Fibroblast of villous mesenchyme (primary cell): ENCODE results near the gene XPOT. TPM values are rescaled to one million over a fixed set of nuclear protein-coding genes. Genes with fewer than 3 reads are reported as not detected.

Experiments
- DNase-seq: peaks from one replicate; pipeline ENCODE4 v3.0.0-alpha.2; 2010; ENCODE audit warnings: low read depth
- H3K4me3 ChIP-seq: 2 replicates; pipeline ENCODE4 v1.5.1; 2011; ENCODE audit warnings: low read depth, mild to moderate bottlenecking, low read length
- total RNA-seq: library from RNA; depleted of rRNA; stranded (reverse); fragments of >200 nt; gene quantifications from 2 replicates; pipeline ENCODE4 v1.2.3, GENCODE V29; 2012
- TF ChIP-seq, protein P1 (sequence below): IDR thresholded peaks from 2 replicates; pipeline ENCODE4 v1.5.1; 2012; ENCODE audit warnings: low read depth, mild to moderate bottlenecking, low read length; ENCODE audit not compliant: insufficient read depth

The XPOT gene
- total RNA-seq, 1 donor, result 146 TPM

DNA sequence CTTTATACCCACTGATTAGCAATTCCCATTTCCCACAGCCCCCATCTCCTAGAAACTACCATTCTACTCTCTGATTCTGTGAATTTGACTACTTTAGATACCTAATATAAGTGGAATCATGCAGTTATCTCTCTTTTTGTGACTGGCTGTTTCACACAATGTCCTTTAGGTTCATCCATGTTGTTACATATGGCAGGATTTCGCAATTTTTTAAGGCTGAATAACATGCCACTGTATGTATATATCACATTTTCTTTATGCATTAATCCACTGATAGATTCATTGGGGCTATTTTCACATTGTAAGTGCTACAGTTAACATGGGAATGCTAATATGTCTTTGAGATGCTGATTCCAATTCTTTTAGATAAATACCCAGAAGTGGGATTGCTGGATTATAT lies 35.9 kb downstream of the XPOT start:
- H3K4me3 ChIP-seq, result no peak overlapping the region
- TF ChIP-seq, protein P1, sequence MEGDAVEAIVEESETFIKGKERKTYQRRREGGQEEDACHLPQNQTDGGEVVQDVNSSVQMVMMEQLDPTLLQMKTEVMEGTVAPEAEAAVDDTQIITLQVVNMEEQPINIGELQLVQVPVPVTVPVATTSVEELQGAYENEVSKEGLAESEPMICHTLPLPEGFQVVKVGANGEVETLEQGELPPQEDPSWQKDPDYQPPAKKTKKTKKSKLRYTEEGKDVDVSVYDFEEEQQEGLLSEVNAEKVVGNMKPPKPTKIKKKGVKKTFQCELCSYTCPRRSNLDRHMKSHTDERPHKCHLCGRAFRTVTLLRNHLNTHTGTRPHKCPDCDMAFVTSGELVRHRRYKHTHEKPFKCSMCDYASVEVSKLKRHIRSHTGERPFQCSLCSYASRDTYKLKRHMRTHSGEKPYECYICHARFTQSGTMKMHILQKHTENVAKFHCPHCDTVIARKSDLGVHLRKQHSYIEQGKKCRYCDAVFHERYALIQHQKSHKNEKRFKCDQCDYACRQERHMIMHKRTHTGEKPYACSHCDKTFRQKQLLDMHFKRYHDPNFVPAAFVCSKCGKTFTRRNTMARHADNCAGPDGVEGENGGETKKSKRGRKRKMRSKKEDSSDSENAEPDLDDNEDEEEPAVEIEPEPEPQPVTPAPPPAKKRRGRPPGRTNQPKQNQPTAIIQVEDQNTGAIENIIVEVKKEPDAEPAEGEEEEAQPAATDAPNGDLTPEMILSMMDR, result no peak

DNA sequence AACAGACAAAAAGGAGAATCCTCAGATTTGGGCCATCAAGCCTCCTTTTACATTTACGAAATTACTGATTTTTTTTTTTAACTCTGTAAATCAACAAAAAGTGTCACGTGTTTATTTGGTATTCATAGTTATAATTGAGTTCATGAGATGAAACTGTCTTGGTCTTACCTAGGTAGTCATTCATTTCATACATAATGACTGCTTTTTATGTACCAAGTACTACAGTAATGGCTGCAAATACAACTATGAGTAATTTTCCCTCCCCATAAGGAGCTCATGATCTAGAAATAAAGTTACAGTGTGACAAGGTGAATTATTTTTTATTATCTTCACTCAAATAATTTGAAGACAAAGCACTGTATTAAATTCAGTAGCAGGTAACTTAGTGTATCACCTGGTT lies 41.3 kb downstream of the XPOT start:
- no peak overlapping the region for H3K4me3 ChIP-seq
- DNase-seq, result no peak
- TF ChIP-seq, protein P1, result no peak

More for the DNA sequence above, 35.9 kb downstream of the XPOT start:
- DNase-seq, result no peak

DNA sequence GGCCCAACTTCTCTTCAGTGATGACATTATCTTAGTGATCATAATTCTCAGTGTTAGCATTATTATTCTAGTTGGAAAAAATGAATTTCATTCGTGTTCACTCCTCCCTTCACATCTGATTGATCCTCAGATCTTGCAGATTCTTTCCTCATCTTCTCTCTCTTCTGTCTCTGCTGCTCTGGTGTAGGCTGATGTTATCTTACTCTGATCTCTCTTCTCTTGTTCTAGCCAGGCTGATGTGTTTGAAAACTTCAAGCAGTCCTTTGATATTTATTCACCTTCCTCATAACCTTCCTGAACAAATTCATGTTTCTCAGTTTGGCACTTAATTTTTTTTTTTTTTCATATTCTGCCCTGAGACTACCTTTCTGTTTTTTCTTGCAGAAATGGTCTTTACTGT lies 42.1 kb downstream of the XPOT start:
- H3K4me3 ChIP-seq, result no peak overlapping the region
- no peak for DNase-seq
- TF ChIP-seq, protein P1, result no peak

DNA sequence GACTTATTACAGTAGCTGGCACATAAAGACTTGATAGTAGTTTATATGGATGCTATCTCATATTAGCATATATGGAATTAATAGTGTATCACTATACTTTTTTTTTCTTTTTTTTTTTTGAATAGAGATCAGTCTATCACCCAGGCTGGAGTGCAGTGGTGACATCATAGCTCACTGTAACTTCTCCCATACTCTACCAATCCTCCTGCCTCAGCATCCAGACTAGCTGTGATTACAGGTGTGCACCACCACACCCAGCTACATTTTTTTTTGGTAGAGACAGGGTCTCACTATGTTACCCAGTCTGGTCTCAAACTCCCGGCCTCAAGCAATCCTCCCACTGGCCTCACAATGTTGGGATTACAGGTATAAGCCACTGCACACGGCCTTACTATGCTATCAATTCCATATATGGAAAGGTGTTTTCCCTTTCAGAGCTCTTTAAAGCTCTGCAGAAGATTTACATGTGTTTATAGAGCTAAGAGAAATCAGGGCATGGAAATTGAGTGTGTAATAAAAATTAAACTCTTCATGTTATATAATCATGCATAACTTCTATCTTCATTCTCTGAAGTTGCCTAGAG lies 46.0 kb downstream of the XPOT start:
- H3K4me3 ChIP-seq, result no peak overlapping the region

DNA sequence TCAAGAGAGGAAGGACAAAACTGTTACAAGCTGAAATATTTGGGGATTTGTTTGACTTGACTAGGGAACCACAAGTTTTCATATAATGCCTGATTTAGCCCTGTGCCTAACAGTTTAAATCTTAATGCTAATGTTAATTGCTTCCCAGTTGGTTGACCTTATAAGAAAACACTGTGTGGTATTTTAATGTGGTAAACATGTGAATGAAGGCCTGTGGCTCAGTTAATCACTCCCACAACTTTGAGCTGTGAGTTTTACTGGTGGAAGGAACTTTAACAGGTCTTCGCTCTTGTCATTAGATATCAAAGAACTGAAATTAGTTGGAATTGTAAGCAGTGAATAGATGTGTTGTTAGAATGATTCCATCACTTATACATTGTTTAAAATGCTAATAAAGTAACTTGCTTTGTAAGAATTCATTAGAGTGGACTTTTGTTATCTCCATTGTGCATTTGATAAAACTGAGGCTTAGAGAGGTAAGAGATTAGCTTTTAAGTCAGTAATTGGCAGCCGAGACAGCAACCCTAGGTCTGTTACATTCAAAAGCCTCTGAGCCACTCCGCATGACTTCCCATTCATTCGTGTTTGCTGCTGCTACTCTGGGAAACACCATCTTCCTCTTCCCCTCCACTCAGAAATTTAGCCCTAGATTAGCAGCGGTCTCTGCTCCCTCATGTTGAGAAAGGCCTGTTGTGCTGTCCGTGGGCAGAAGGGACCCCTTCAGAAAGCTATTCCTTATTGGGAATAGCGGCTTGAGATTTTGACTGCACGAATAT lies 46.7 kb downstream of the XPOT start:
- TF ChIP-seq, protein P1, result no peak
- peak overlapping the region; percentile 85 for H3K4me3 ChIP-seq
- DNase-seq, result peak; percentile 20

More for the DNA sequence above, 46.0 kb downstream of the XPOT start:
- TF ChIP-seq, protein P1, result no peak
- DNase-seq, result no peak

DNA sequence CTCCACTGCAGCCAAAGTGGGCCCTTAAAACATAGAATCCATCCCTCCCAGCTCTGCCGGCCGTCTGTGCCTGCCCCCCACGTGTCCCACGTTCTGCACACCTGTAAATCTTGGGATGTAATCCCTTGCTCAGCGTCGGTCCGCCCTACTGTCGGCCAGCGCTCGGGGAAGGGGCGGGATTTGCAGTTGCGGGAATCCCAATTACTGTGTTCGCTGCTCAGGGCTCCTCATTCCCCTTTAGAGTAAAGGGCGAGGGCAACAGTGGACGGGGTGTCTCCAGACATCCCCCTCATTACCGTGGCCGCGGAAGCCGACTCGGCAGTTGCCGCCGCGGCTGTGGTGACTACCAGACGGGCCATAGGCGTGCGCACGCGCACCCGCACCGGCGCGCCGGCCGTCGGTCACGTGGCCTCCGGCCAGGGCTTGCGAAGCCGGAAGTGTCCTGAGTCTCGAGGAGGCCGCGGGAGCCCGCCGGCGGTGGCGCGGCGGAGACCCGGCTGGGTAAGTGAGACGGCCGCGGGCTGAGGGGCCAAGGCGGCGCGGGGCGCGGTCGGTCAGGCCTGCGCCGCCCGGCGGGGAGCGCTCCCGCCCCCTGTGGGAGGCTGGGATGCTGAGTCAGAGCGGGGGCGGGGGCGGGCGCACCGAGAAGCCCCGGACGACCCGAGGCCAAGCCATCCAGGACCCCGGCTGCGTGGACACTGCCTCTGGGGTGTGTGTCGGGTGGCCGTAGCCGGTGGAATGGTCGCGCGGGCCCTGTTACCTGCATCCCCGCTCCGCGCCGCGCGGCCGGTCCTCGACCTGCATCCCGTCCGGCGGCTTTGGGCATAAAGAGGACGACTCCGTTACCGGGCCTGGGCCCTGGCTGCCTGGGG lies 47.7 kb downstream of the XPOT start, which contains the start of gene TBK1:
Gene TBK1, plus strand, starts transcription at position 434 of the 872 bp plus-strand sequence. CDS start 3,751 bp downstream, outside the sequence.
- DNase-seq, result peak; percentile 89
- TF ChIP-seq, protein P1, result no peak
- H3K4me3 ChIP-seq, result peak within 1 kb of the TSS; percentile 85
